K562 (cell line): ENCODE measurements around the gene CFHR5. TPM values are rescaled to one million over a fixed set of nuclear protein-coding genes. Genes with fewer than 3 reads are reported as not detected.

ENCODE experiments used
- ATAC-seq: fragments of 200-7000 bp; cut with Tn5 transposase; 3 replicates; pipeline ENCODE4 v1.9.1; 2020; ENCODE audit warnings: moderate library complexity
- BruUV-seq: library from RNA; stranded (reverse); fragments of 400-500 nt; replicated peaks from 2 replicates; lab custom pipeline; 2021; lab: Mats Ljungman, UMichigan
- CTCF ChIA-PET: fragments of 300-600 bp; formaldehyde crosslinking; extraction: SDS; loops from one replicate; lab custom pipeline; 2021; ENCODE audit warnings: low intra/inter-chr PET ratio; lab: Yijun Ruan, JAX
- POLR2A ChIA-PET: fragments of 300-600, 350-650 bp; sonication (Branson Sonifier 250); formaldehyde crosslinking; extraction: SDS; loops from one replicate; lab custom pipeline; 2021; ENCODE audit warnings: antibody characterized with exemption, inconsistent platforms; lab: Yijun Ruan, JAX
- DNase-seq, 4 experiments: peaks; one replicate each; pipeline versions ENCODE4 v3.0.0 to v3.0.0-alpha.2; 2011 to 2018; ENCODE audit warnings: low spot score in 3 of 4, mixed read lengths in 3 of 4; ENCODE audit errors: extremely low read depth in 1 of 4
- FAIRE-seq: peaks from 2 replicates; lab custom pipeline; 2011; peaks lifted over from hg19 to GRCh38; lab: Jason Lieb, UNC
- H2AFZ ChIP-seq: 2 replicates; pipeline ENCODE4 v1.6.0; 2011; ENCODE audit warnings: low read depth, low read length, control low read depth, inconsistent platforms
- H3K27ac ChIP-seq: fragments of 200-600 bp; 3 replicates; pipeline ENCODE4 v1.8.0; 2011; ENCODE audit warnings: low read depth, mild to moderate bottlenecking, control low read depth, inconsistent platforms, low read length, moderate library complexity, mixed read lengths; ENCODE audit errors: extremely low read depth
- H3K27me3 ChIP-seq, 2 experiments: fragments of 300-600 bp in 1 of 2; 2 replicates in 1 of 2; 3 replicates in 1 of 2; pipeline versions ENCODE4 v1.6.0 to v1.8.0; 2011; ENCODE audit warnings: inconsistent platforms in 2 of 2, low read length in 2 of 2, mild to moderate bottlenecking in 1 of 2, mixed read lengths in 1 of 2, moderate library complexity in 1 of 2; ENCODE audit not compliant: control insufficient read depth in 2 of 2, insufficient read depth in 2 of 2
- H3K36me3 ChIP-seq: fragments of 300-600 bp; 3 replicates; pipeline ENCODE4 v1.8.0; 2011; ENCODE audit warnings: mild to moderate bottlenecking, low read length, inconsistent platforms; ENCODE audit not compliant: control insufficient read depth, insufficient read depth
- H3K4me1 ChIP-seq, 2 experiments: fragments of 200-600 bp in 1 of 2; replicated peaks in 1 of 2; 2 replicates in 1 of 2; 3 replicates in 1 of 2; pipeline versions ENCODE4 v1.5.1 to v1.8.0; 2011; ENCODE audit warnings: inconsistent platforms in 2 of 2, low read length in 2 of 2, mild to moderate bottlenecking in 1 of 2, mixed read lengths in 1 of 2, moderate library complexity in 1 of 2; ENCODE audit not compliant: control insufficient read depth in 2 of 2, insufficient read depth in 2 of 2
- H3K4me2 ChIP-seq: 2 replicates; pipeline ENCODE4 v1.6.1; 2011; ENCODE audit warnings: low read length, control low read depth, inconsistent platforms, mixed read lengths; ENCODE audit not compliant: insufficient read depth
- H3K4me3 ChIP-seq: fragments of 200-600 bp; sonication (generic), shearing (Covaris generic); 2 replicates; pipeline ENCODE4 v1.5.1; 2016; ENCODE audit warnings: control low read depth, inconsistent platforms
- H3K79me2 ChIP-seq: fragments of 200-600 bp; 3 replicates; pipeline ENCODE4 v1.8.0; 2011; ENCODE audit warnings: low read length, inconsistent platforms; ENCODE audit not compliant: control insufficient read depth, insufficient read depth
- H3K9ac ChIP-seq, 2 experiments: 2 replicates each; pipeline versions ENCODE4 v1.6.0 to v1.6.1; 2011; ENCODE audit warnings: low read depth in 2 of 2, low read length in 2 of 2, control low read depth in 1 of 2, inconsistent platforms in 1 of 2, mild to moderate bottlenecking in 1 of 2, mixed read lengths in 1 of 2; ENCODE audit not compliant: insufficient read depth in 1 of 2
- H3K9me1 ChIP-seq: one replicate; pipeline ENCODE4 v1.6.0; 2011; ENCODE audit warnings: inconsistent platforms, mild to moderate bottlenecking, low read length, moderate library complexity; ENCODE audit not compliant: control insufficient read depth, insufficient read depth
- H3K9me3 ChIP-seq: replicated peaks from 2 replicates; pipeline ENCODE4 v1.5.1; 2011; ENCODE audit warnings: low read depth, low read length, inconsistent platforms; ENCODE audit not compliant: control insufficient read depth, insufficient read depth
- H4K20me1 ChIP-seq: replicated peaks from 2 replicates; pipeline ENCODE4 v1.6.1; 2011; ENCODE audit warnings: low read length, inconsistent platforms, mixed read lengths; ENCODE audit not compliant: control insufficient read depth, insufficient read depth
- CBX8 ChIP-seq: fragments of 200-600 bp; sonication (generic); IDR thresholded peaks from 2 replicates; pipeline ENCODE4 v1.6.1; 2012; ENCODE audit warnings: borderline replicate concordance, mixed run types, low read depth, mild to moderate bottlenecking, moderate library complexity, mixed read lengths, low read length, control low read depth, inconsistent platforms; ENCODE audit not compliant: poor library complexity, severe bottlenecking; ENCODE audit errors: extremely low read depth
- ETV6 ChIP-seq, 3 experiments: fragments of 150-350 bp in 1 of 3; sonication (generic) in 1 of 3; formaldehyde crosslinking in 1 of 3; IDR thresholded peaks; 2 replicates each; pipeline versions ENCODE4 v1.6.1 to v1.8.0; 2014 to 2022; ENCODE audit warnings: borderline replicate concordance in 2 of 3, low read depth in 2 of 3, antibody characterized with exemption in 1 of 3, low read length in 1 of 3, mild to moderate bottlenecking in 1 of 3, missing genetic modification reagents in 1 of 3
- HLTF ChIP-seq: fragments of 450-650 bp; IDR thresholded peaks from 2 replicates; pipeline ENCODE4 v1.6.1; 2016
- MBD2 ChIP-seq: sonication (generic); IDR thresholded peaks from 2 replicates; pipeline ENCODE4 v1.6.1; 2016; ENCODE audit warnings: low read depth, borderline replicate concordance
- PYGO2 ChIP-seq: fragments of 450-650 bp; IDR thresholded peaks from 2 replicates; pipeline ENCODE4 v1.6.1; 2016; ENCODE audit warnings: mild to moderate bottlenecking, missing genetic modification characterization, moderate library complexity, missing compliant biosample characterization
- RAD51 ChIP-seq: fragments of 450-650 bp; IDR thresholded peaks from 2 replicates; pipeline ENCODE4 v1.7.1; 2016; ENCODE audit warnings: low read depth, mild to moderate bottlenecking, borderline replicate concordance
- TCF7L2 ChIP-seq: fragments of 150-350 bp; IDR thresholded peaks from 2 replicates; pipeline ENCODE4 v1.6.1; 2016; ENCODE audit warnings: low read depth, mild to moderate bottlenecking, low read length, moderate library complexity
- ZNF324 ChIP-seq: fragments of 250-450 bp; sonication (Bioruptor Pico); IDR thresholded peaks from 2 replicates; pipeline ENCODE4 v1.4.0; 2020; ENCODE audit warnings: mild to moderate bottlenecking
- ZNF407 ChIP-seq: fragments of 450-650 bp; IDR thresholded peaks from 2 replicates; pipeline ENCODE4 v1.6.1; 2016; ENCODE audit warnings: low read depth
- ZNF785 ChIP-seq: fragments of 250-450 bp; sonication (Bioruptor Pico); IDR thresholded peaks from 2 replicates; pipeline ENCODE4 v1.4.0; 2020; ENCODE audit warnings: mild to moderate bottlenecking
- WGBS: fragments of 100-300 bp; shearing (Covaris generic); methylation state at CpG from one replicate; pipeline ENCODE4 v1.1.6; 2016; ENCODE audit warnings: low coverage, mixed read lengths; ENCODE audit not compliant: insufficient coverage; ENCODE audit errors: missing lambda C conversion rate; 5-methylcytosine and 5-hydroxymethylcytosine counted together
- in situ Hi-C: fragments of 300-500 bp; cut with MboI; formaldehyde crosslinking; loops from 4 replicates; pipeline ENCODE4 v1.15.0; 2018; ENCODE audit warnings: inconsistent platforms, mixed read lengths
- intact Hi-C: fragments of 100-400 bp; cut with micrococcal nuclease; formaldehyde crosslinking; loops from 2 replicates; pipeline ENCODE4 v1.14.2; 2022
- polyA plus RNA-seq, 8 experiments: library from polyadenylated mRNA; depleted of rRNA in 4 of 8; stranded (reverse) in 5 of 8; unstranded in 3 of 8; fragments of >200 nt; fragmentation: Nextera tagmentation in 2 of 8; fragmentation: Illumina TruSeq in 1 of 8; extraction: Ambion mirVana in 2 of 8; extraction: Trizol in 1 of 8; gene quantifications; 2 replicates each; pipeline versions ENCODE4 v1.2.1 to v1.2.3, GENCODE V29; 2011 to 2014; ENCODE audit warnings: inconsistent platforms in 1 of 8, missing spikeins in 1 of 8
- total RNA-seq, 7 experiments: library from RNA; depleted of rRNA in 6 of 7; stranded (reverse); fragments of >200 nt in 6 of 7; fragmentation: Illumina TruSeq in 2 of 7; extraction: Trizol in 2 of 7; gene quantifications; 2 replicates each; pipeline versions ENCODE4 v1.2.1 to v1.2.3, GENCODE V29; 2011 to 2021; ENCODE audit warnings: low replicate concordance in 1 of 7

CFHR5 gene
- total and polyA plus RNA-seq, 9 of the 15 experiments (the other 6 are each of a cell fraction or from before 2014, with no cell fraction given) = not detected

- TF ChIP-seq ZNF407 (no peak), PYGO2 (tag) (no peak)
These were observed 47.1 kb downstream of the CFHR5 start (continued) for GRCh38 chr1:197024460-197024859.

GRCh38 chr1:197027359-197027758 is 50.0 kb downstream of the CFHR5 start:
- Histone ChIP-seq H2AFZ (no peak overlapping the region), H3K4me3 (no peak overlapping the region), H3K36me3 (no peaks in the 10 kb centered on the region), H3K27ac (no peak overlapping the region), H4K20me1 (no peaks in the 10 kb centered on the region), H3K9me3 (no peaks in the 10 kb centered on the region; the same call in 1 of the 2 replicates), H3K4me2 (no peak overlapping the region), H3K9me1 (no peaks in the 10 kb centered on the region), H3K4me1 (no peaks in the 10 kb centered on the region), H3K79me2 (no peaks in the 10 kb centered on the region), H3K27me3 (no peaks in the 10 kb centered on the region), H3K9ac (no peak overlapping the region)
- DNase-seq (no peak), FAIRE-seq (no peak), ATAC-seq (no peak)
- ChIA-PET CTCF (no interaction called here), POLR2A (interaction anchor here (0.6 kb wide), 1 partner anchor 10 kb away, joined by 3 read pairs; no protein-coding TSS in a partner anchor)
- 10% methylated on average over 6 of the region's 6 CpGs for whole genome bisulfite sequencing
- in situ Hi-C loops (no loop called here), intact Hi-C loops (no loop called here)
- no TSS peak for BruUV-seq
- TF ChIP-seq MBD2 = no peak
- TF ChIP-seq CBX8 = no peak
- TF ChIP-seq ETV6 (IDR thresholded peaks at IDR 0.05; ENCODE audit: borderline replicate concordance in 1 of 2, low read depth in 2 of 2, low read length in 1 of 2) = no peak
- no peak for TF ChIP-seq ETV6 (CRISPR knock-in tag; IDR thresholded peaks at IDR 0.05; ENCODE audit: borderline replicate concordance)
- no peak for TF ChIP-seq ZNF785 (CRISPR knock-in tag)
- TF ChIP-seq ZNF324 = no peak
- no peak for TF ChIP-seq RAD51
- TF ChIP-seq HLTF = no peak
- TF ChIP-seq TCF7L2 = no peak
